ENCODE results near the gene RPN2.

Gene RPN2

GRCh38 chr20:37243937-37244571 is 64.9 kb downstream of the RPN2 start:
- DNase-seq: no peak

- DNase-seq: no peak
These were observed 65.4 kb downstream of the RPN2 start for GRCh38 chr20:37244572-37244957.

- no peak for DNase-seq
These were observed 66.4 kb downstream of the RPN2 start for GRCh38 chr20:37245216-37246150.

GRCh38 chr20:37246736-37247135 is 67.6 kb downstream of the RPN2 start:
- DNase-seq: no peak

GRCh38 chr20:37247547-37247946 is 68.4 kb downstream of the RPN2 start:
- DNase-seq: no peak

GRCh38 chr20:37249304-37249703 is 70.2 kb downstream of the RPN2 start:
- DNase-seq: no peak

- DNase-seq: no peak
These were observed 72.8 kb downstream of the RPN2 start for GRCh38 chr20:37251825-37252477.

GRCh38 chr20:37253087-37253486 is 74.0 kb downstream of the RPN2 start:
- no peak for DNase-seq

- DNase-seq: no peak
These were observed 75.2 kb downstream of the RPN2 start for GRCh38 chr20:37254114-37254878.

GRCh38 chr20:37256286-37256685 is 77.2 kb downstream of the RPN2 start:
- no peak for DNase-seq

GRCh38 chr20:37257530-37257929 is 78.4 kb downstream of the RPN2 start:
- DNase-seq: no peak

- no peak for DNase-seq
These were observed 78.9 kb downstream of the RPN2 start for GRCh38 chr20:37257988-37258387.

GRCh38 chr20:37259031-37259430 is 79.9 kb downstream of the RPN2 start:
- DNase-seq: no peak

- no peak for DNase-seq
These were observed 80.7 kb downstream of the RPN2 start for GRCh38 chr20:37259865-37260264.

- DNase-seq: no peak
These were observed 81.8 kb downstream of the RPN2 start for GRCh38 chr20:37260923-37261322.

GRCh38 chr20:37261714-37262113 is 82.6 kb downstream of the RPN2 start, which contains the start of gene GHRH:
Gene GHRH (minus strand): TSS chr20:37261814. CDS start chr20:37256889, 4,925 bp downstream.
- DNase-seq: no peak

GRCh38 chr20:37262505-37262904 is 83.4 kb downstream of the RPN2 start:
- DNase-seq: no peak

GRCh38 chr20:37263686-37264085 is 84.6 kb downstream of the RPN2 start:
- no peak for DNase-seq

GRCh38 chr20:37265152-37265551 is 86.0 kb downstream of the RPN2 start:
- DNase-seq: no peak

- no peak for DNase-seq
These were observed 88.0 kb downstream of the RPN2 start for GRCh38 chr20:37266940-37267666.

- no peak for DNase-seq
These were observed 88.7 kb downstream of the RPN2 start for GRCh38 chr20:37267667-37268313.
